Right lobe of liver (tissue), 6 donors: ENCODE data around the gene CPM. TPM values are rescaled to one million over a fixed set of nuclear protein-coding genes. Genes with fewer than 3 reads are reported as not detected.
"Not testable (repeated sequence)": the region's sequence is repeated elsewhere in the genome, so short reads cannot be mapped to it uniquely, and the experiment has no call there.

Experiments
- ATAC-seq, 4 donors: fragments of 200-7000 bp; cut with Tn5 transposase; one replicate each; pipeline ENCODE4 v1.9.1; 2020; ENCODE audit warnings: mild to moderate bottlenecking in 4 of 4, moderate library complexity in 4 of 4
- DNase-seq, 3 donors: peaks; one replicate each; pipeline ENCODE4 v3.0.0-alpha.2; 2020
- H3K27ac ChIP-seq, 3 donors: fragments of 200-600 bp; one replicate each; pipeline ENCODE4 v1.8.0; 2022
- H3K27me3 ChIP-seq, 2 donors: fragments of 200-600 bp; one replicate each; pipeline ENCODE4 v1.8.0; 2022
- H3K36me3 ChIP-seq, 4 donors: fragments of 200-600 bp; sonication (generic) in 1 of 4; one replicate each; pipeline versions ENCODE4 v1.5.1 to v1.8.0; 2017 to 2022; ENCODE audit warnings: control low read depth in 1 of 4
- H3K4me1 ChIP-seq, 4 donors: fragments of 200-600 bp; sonication (generic) in 1 of 4; one replicate each; pipeline versions ENCODE4 v1.5.1 to v1.8.0; 2017 to 2022; ENCODE audit warnings: control low read depth in 1 of 4
- H3K4me3 ChIP-seq, 3 donors: fragments of 200-600 bp; one replicate each; pipeline ENCODE4 v1.8.0; 2022
- H3K9me3 ChIP-seq, 4 donors: fragments of 200-600 bp; sonication (generic) in 1 of 4; one replicate each; pipeline versions ENCODE4 v1.5.1 to v1.8.0; 2017 to 2022; ENCODE audit warnings: control low read depth in 1 of 4
- POLR2A ChIP-seq: fragments of 450-650 bp; IDR thresholded peaks from one replicate; pipeline ENCODE4 v1.6.1; 2017; ENCODE audit warnings: antibody characterized with exemption, mild to moderate bottlenecking
- WGBS: methylation state at CpG from one replicate; pipeline ENCODE4 v1.1.6; 2018; ENCODE audit warnings: low coverage, low lambda C conversion rate; ENCODE audit not compliant: insufficient coverage; ENCODE audit errors: missing lambda C conversion rate; 5-methylcytosine and 5-hydroxymethylcytosine counted together
- intact Hi-C, 2 donors: fragments of 100-400 bp; cut with DNase I; formaldehyde crosslinking; loops; one replicate each; pipeline versions ENCODE4 v1.11.2 to v1.14.1; 2022
- total RNA-seq, 6 experiments: library from RNA; depleted of rRNA in 2 of 6; stranded (reverse); fragments of >200 nt in 2 of 6; fragmentation: NEBNext Ultra II Directional in 3 of 6; extraction: Animal tissue kit (Norgen Biotek cat#: 25700) in 3 of 6; gene quantifications; one replicate each; pipeline versions ENCODE4 v1.1.0 to v1.2.4, GENCODE V29; 2016 to 2023
- TF ChIP-seq, protein P1 (sequence below), 4 donors: fragments of 200-600 bp in 3 of 4; fragments of 450-650 bp in 1 of 4; IDR thresholded peaks; one replicate each; pipeline versions ENCODE4 v1.5.1 to v1.8.0; 2016 to 2022; ENCODE audit warnings: antibody characterized with exemption in 4 of 4, mild to moderate bottlenecking in 2 of 4
- donor health status: DM: no; HTN: yes; CAD: no.
- donor health status: DM: no; HTN: no; CAD: no.
- donor health status: DM: no; HTN: no; CAD: no.
- donor health status: DM: no; HTN: yes; CAD: no.
- donor health status: DM: no; HTN: yes; CAD: no.

The CPM gene
- total RNA-seq, 6 experiments from 2014 or later, result 34.6 to 91.6 (median 50.0) TPM

DNA sequence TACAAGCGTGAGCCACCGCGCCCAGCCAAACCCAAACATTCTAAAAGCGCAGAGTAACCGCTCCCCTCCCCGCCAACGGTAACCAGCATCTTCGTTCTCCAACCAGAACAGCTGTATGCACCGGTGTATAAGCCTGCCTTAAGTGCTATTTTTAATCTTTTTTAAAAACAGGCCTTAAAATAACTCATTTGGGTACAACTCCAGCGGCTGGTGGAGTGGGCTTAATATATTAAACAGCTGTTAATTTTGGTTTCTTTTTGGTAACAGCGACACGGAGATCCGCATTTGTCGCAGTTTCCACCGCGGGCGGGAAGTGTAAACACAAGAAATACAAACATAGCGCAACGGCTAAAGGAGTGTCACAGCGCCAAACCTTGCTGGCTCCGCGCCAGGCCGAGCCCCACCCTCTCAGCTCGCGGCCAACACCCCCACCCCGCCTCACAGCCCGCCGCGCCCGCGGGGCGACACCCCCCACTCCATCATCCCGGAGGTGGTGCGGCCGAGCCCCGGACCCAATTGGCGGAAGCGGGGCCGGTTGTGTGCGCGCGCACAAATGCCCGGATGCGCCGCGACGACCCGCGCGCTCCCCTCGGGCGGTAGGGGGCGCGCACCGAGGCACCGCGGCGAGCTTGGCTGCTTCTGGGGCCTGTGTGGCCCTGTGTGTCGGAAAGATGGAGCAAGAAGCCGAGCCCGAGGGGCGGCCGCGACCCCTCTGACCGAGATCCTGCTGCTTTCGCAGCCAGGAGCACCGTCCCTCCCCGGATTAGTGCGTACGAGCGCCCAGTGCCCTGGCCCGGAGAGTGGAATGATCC, 125.2 kb downstream of the CPM start, which contains the start of gene MDM2:
Gene MDM2, plus strand, starts transcription at position 602 of the 812 bp plus-strand sequence. CDS start 301 bp downstream, outside the sequence.
- intact Hi-C loops, result no loop called here
- peak; percentile 76 to 91 (median 84) for ATAC-seq
- 0% methylated on average over 32 of the region's 72 CpGs for WGBS
- Histone ChIP-seq H3K9me3 (no peaks in the 10 kb centered on the region), H3K4me1 (peaks cover 0 to 24% (median 5%) of the 10 kb centered on the region in 4 donors), H3K4me3 (peak within 1 kb of the TSS; percentile 70 to 89 (median 79)), H3K27me3 (no peaks in the 10 kb centered on the region), H3K27ac (peak within 1 kb of the TSS; percentile 99 to 100 (median 99)), H3K36me3 (peaks cover 0 to 8% (median 4%) of the 10 kb centered on the region in 4 donors)
- peak; percentile 93 for TF ChIP-seq POLR2A
- TF ChIP-seq, protein P1, sequence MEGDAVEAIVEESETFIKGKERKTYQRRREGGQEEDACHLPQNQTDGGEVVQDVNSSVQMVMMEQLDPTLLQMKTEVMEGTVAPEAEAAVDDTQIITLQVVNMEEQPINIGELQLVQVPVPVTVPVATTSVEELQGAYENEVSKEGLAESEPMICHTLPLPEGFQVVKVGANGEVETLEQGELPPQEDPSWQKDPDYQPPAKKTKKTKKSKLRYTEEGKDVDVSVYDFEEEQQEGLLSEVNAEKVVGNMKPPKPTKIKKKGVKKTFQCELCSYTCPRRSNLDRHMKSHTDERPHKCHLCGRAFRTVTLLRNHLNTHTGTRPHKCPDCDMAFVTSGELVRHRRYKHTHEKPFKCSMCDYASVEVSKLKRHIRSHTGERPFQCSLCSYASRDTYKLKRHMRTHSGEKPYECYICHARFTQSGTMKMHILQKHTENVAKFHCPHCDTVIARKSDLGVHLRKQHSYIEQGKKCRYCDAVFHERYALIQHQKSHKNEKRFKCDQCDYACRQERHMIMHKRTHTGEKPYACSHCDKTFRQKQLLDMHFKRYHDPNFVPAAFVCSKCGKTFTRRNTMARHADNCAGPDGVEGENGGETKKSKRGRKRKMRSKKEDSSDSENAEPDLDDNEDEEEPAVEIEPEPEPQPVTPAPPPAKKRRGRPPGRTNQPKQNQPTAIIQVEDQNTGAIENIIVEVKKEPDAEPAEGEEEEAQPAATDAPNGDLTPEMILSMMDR (IDR thresholded peaks at IDR 0.05), result peak; percentile 76 to 87 (median 82)
- peak; percentile 98 for DNase-seq

DNA sequence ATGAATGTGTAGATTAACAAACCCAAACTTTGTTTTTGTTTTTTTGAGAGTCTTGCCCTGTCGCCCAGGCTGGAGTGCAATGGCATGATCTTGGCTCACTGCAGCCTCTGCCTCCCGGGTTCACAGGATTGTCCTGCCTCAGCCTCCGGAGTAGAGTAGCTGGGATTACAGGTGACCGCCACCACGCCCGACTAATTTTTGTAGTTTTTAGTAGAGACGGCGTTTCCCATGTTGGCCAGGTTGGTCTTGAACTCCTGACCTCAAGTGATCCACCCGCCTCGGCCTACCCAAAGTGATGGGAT, 125.7 kb downstream of the CPM start:
- H3K27me3 ChIP-seq, H3K9me3 ChIP-seq, H3K36me3 ChIP-seq, intact Hi-C loops: not testable (repeated sequence)
- peaks cover 0 to 18% (median 2%) of the 10 kb centered on the region in 4 donors for H3K4me1 ChIP-seq
- peak overlapping the region; percentile 70 to 89 (median 79) for H3K4me3 ChIP-seq
- ATAC-seq (peak in 3 of 4 donors; percentile 0 to 1 (median 0)), DNase-seq (peak in 2 of 3 donors; percentile 65)
- H3K27ac ChIP-seq, result peak overlapping the region; percentile 99 to 100 (median 99)
- 2% methylated on average over 9 of the region's 10 CpGs for WGBS

DNA sequence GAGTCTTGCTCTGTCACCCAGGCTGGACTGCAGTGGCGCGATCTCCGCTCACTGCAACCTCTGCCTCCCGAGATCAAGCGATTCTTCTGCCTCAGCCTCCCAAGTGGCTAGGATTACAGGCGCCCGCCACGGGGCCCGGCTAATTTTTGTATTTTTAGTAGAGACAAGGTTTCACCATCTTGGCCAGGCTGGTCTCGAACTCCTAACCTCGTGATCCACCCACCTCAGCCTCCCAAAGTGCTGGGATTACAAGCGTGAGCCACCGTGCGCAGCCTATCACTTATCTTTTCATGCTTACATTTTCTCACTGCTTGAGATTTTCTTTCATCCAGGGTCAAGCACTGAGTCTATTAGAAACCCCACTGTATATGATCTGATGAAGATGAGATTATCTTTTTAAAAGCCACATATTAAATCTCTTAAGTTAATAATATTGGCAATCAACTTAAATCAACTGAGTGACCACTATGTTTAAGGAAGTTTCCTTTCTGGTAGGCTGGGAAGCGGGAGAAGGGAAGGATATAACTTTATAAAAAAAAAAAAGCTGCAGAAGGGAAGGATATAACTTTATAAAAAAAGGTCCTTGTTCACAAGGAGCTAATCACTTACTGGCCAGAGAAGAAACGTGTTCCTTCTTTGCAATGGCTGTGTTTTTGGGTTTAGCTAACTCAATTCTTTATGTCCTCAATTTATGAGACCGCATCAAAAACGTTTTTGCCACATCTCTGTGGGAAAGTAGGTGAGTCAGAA, 126.3 kb downstream of the CPM start:
- H3K4me3 ChIP-seq, result peak overlapping the region; percentile 70 to 89 (median 79)

DNA sequence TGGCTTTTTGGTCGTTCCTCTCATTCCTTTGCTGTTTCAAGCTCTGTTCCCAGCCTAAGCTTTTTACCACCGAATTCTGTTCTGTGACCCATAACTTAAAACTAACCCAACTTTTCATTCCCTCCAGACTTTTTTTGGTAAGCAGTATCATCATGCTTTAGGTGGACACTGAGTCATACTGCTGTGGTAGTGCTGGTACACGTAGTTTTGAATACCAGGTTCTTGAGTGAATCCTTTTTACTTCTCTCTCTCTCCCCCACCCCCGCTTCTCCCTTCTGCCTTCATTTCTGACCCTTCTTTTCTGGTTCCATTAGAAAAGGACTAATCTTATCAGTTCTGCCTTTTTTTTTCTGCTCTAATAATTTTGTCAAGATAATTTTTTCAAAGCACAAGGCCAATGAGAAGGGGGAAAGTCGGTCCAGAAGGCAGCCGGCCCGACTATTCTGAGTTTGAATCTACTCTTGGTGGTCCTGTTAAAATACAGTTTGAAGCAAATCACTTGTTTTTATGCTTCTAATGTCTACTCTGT, 127.3 kb downstream of the CPM start:
- Histone ChIP-seq H3K4me3 (peak overlapping the region; percentile 70 to 89 (median 79)), H3K27me3 (no peaks in the 10 kb centered on the region), H3K4me1 (peaks cover 0 to 4% (median 2%) of the 10 kb centered on the region in 4 donors), H3K27ac (peak overlapping the region; percentile 99 to 100 (median 99)), H3K9me3 (no peaks in the 10 kb centered on the region), H3K36me3 (peaks cover 0 to 8% (median 2%) of the 10 kb centered on the region in 4 donors)
- no peak for DNase-seq
- WGBS, result 31% methylated on average over 7 of the region's 7 CpGs
- no peak for ATAC-seq
- TF ChIP-seq, protein P1 (IDR thresholded peaks at IDR 0.05), result no peak
- TF ChIP-seq POLR2A, result no peak
- intact Hi-C loops, result no loop called here

More for the DNA sequence above, 126.3 kb downstream of the CPM start:
- H3K27me3 ChIP-seq, result no peaks in the 10 kb centered on the region
- no peak for TF ChIP-seq POLR2A
- TF ChIP-seq, protein P1 (IDR thresholded peaks at IDR 0.05), result no peak
- DNase-seq (no peak), ATAC-seq (no peak)
- H3K9me3 ChIP-seq, result no peaks in the 10 kb centered on the region
- H3K4me1 ChIP-seq, result peaks cover 0 to 13% (median 2%) of the 10 kb centered on the region in 4 donors
- peaks cover 0 to 8% (median 2%) of the 10 kb centered on the region in 4 donors for H3K36me3 ChIP-seq
- H3K27ac ChIP-seq, result peak overlapping the region; percentile 99 to 100 (median 99)
- intact Hi-C loops, result no loop called here
- 46% methylated on average over 18 of the region's 18 CpGs for WGBS
